Measurements from ENCODE around the gene SLC22A31. TPM values are rescaled to one million over a fixed set of nuclear protein-coding genes. Genes with fewer than 3 reads are reported as not detected.

The SLC22A31 gene
- total and polyA plus RNA-seq, 9 of the 15 experiments (the other 6 are each of a cell fraction or from before 2014, with no cell fraction given), result 0.29 to 2.2 (median 0.47) TPM; not detected in 3

DNA sequence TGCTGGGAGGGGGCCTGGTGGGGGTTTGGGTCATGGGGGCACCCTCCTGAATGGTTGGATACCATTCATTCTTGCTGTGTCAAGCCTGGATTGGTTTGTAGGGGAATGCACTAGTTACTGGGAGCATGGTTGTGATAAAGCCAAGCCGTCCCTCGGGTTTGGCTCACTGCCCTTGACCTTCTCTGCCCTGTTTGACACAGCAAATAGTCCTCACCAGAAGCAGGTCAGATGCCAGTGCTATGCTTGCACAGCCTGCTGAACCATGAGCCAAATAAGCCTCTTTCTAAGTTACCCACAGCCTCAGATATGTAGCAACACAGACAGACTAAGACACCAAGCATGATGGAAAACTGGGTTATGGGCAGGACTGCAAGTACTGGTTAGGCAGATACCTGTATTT, 31.8 kb upstream of the SLC22A31 start:
- ATAC-seq (no peak), DNase-seq (ENCODE audit: extremely low read depth in 1 of 4, low spot score in 3 of 4) (no peak), FAIRE-seq (no peak)
- Histone ChIP-seq H3K36me3 (ENCODE audit: control insufficient read depth, insufficient read depth, low read length) (peaks cover 69% of the 10 kb centered on the region), H3K79me2 (ENCODE audit: control insufficient read depth, insufficient read depth, low read length) (no peaks in the 10 kb centered on the region), H3K4me1 (replicated peaks in 1 of 2; ENCODE audit: control insufficient read depth in 2 of 2, insufficient read depth in 2 of 2, low read length in 2 of 2) (no peaks in the 10 kb centered on the region), H3K9me3 (replicated peaks; ENCODE audit: control insufficient read depth, insufficient read depth, low read depth, low read length) (peaks cover 53% of the 10 kb centered on the region), H3K9ac (ENCODE audit: insufficient read depth in 1 of 2, low read depth in 2 of 2, low read length in 2 of 2) (no peak overlapping the region), H3K27ac (ENCODE audit: extremely low read depth, low read depth, low read length) (no peak overlapping the region), H3K27me3 (ENCODE audit: control insufficient read depth in 2 of 2, insufficient read depth in 2 of 2, low read length in 2 of 2) (no peaks in the 10 kb centered on the region), H3K4me2 (ENCODE audit: insufficient read depth, low read length) (no peak overlapping the region), H2AFZ (ENCODE audit: low read depth, low read length) (no peak overlapping the region), H4K20me1 (replicated peaks; ENCODE audit: control insufficient read depth, insufficient read depth, low read length) (no peaks in the 10 kb centered on the region), H3K4me3 (no peak overlapping the region), H3K9me1 (ENCODE audit: control insufficient read depth, insufficient read depth, low read length) (no peaks in the 10 kb centered on the region)
- ChIA-PET POLR2A (no interaction called here), CTCF (ENCODE audit: low intra/inter-chr PET ratio) (no interaction called here)
- 94% methylated on average over 2 of the region's 2 CpGs for WGBS (ENCODE audit: insufficient coverage, low coverage, missing lambda C conversion rate)
- intact Hi-C loops (cut with micrococcal nuclease) (no loop called here), in situ Hi-C loops (cut with MboI) (no loop called here)
- no peak for TF ChIP-seq ELF2 (CRISPR knock-in tag; IDR thresholded peaks at IDR 0.05)
- BruUV-seq (replicated peaks), result no TSS peak

DNA sequence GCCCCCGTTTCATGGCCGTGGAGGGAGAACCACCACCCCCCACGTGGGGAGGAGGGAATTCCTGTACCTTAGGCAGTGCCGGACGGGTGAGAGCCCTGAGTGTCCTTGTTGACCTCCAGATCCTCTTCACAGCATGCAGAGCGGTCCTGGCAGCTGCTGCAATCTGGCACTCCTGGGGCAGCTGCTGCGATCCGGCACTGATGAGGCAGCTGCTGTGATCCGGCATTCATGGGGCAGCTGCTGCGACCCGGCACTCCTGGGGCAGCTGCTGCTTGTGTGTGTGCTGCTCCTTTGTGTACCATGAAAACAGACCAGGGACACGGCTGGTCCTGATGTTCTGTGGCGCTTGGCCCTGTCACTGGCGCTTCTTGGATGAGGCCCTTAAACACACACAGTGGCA, 29.9 kb upstream of the SLC22A31 start:
- H3K9me3 ChIP-seq (replicated peaks; ENCODE audit: control insufficient read depth, insufficient read depth, low read depth, low read length), result peaks cover 62% of the 10 kb centered on the region
- in situ Hi-C loops (cut with MboI), result no loop called here
- CTCF ChIA-PET (ENCODE audit: low intra/inter-chr PET ratio), result no interaction called here
- no peak overlapping the region for H2AFZ ChIP-seq (ENCODE audit: low read depth, low read length)
- no peak for FAIRE-seq
- H3K4me1 ChIP-seq (replicated peaks in 1 of 2; ENCODE audit: control insufficient read depth in 2 of 2, insufficient read depth in 2 of 2, low read length in 2 of 2), result no peaks in the 10 kb centered on the region
- no peak overlapping the region for H3K4me3 ChIP-seq
- no TSS peak for BruUV-seq (replicated peaks)
- no peak for ATAC-seq
- H3K9ac ChIP-seq (ENCODE audit: insufficient read depth in 1 of 2, low read depth in 2 of 2, low read length in 2 of 2), result no peak overlapping the region
- WGBS (ENCODE audit: insufficient coverage, low coverage, missing lambda C conversion rate), result 97% methylated on average over 14 of the region's 14 CpGs
- intact Hi-C loops (cut with micrococcal nuclease), result no loop called here
- no peak for DNase-seq (ENCODE audit: extremely low read depth in 1 of 4, low spot score in 3 of 4)
- no peaks in the 10 kb centered on the region for H4K20me1 ChIP-seq (replicated peaks; ENCODE audit: control insufficient read depth, insufficient read depth, low read length)
- TF ChIP-seq CREM (IDR thresholded peaks at IDR 0.05; ENCODE audit: low read depth) (no peak), ZNF586 (CRISPR knock-in tag; conservative IDR thresholded peaks at IDR 0.05) (no peak), ZNF699 (CRISPR knock-in tag; IDR thresholded peaks at IDR 0.05; ENCODE audit: insufficient replicate concordance) (no peak), ZNF175 (CRISPR knock-in tag; IDR thresholded peaks at IDR 0.05; ENCODE audit: low read depth) (no peak), PTTG1 (tag; IDR thresholded peaks at IDR 0.05; ENCODE audit: low read depth) (no peak), ZNF124 (CRISPR knock-in tag; IDR thresholded peaks at IDR 0.05) (no peak)
- TF ChIP-seq, protein P1, sequence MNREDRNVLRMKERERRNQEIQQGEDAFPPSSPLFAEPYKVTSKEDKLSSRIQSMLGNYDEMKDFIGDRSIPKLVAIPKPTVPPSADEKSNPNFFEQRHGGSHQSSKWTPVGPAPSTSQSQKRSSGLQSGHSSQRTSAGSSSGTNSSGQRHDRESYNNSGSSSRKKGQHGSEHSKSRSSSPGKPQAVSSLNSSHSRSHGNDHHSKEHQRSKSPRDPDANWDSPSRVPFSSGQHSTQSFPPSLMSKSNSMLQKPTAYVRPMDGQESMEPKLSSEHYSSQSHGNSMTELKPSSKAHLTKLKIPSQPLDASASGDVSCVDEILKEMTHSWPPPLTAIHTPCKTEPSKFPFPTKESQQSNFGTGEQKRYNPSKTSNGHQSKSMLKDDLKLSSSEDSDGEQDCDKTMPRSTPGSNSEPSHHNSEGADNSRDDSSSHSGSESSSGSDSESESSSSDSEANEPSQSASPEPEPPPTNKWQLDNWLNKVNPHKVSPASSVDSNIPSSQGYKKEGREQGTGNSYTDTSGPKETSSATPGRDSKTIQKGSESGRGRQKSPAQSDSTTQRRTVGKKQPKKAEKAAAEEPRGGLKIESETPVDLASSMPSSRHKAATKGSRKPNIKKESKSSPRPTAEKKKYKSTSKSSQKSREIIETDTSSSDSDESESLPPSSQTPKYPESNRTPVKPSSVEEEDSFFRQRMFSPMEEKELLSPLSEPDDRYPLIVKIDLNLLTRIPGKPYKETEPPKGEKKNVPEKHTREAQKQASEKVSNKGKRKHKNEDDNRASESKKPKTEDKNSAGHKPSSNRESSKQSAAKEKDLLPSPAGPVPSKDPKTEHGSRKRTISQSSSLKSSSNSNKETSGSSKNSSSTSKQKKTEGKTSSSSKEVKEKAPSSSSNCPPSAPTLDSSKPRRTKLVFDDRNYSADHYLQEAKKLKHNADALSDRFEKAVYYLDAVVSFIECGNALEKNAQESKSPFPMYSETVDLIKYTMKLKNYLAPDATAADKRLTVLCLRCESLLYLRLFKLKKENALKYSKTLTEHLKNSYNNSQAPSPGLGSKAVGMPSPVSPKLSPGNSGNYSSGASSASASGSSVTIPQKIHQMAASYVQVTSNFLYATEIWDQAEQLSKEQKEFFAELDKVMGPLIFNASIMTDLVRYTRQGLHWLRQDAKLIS (CRISPR knock-in tag; IDR thresholded peaks at IDR 0.05), result no peak
- POLR2A ChIA-PET, result no interaction called here
- peaks cover 84% of the 10 kb centered on the region for H3K36me3 ChIP-seq (ENCODE audit: control insufficient read depth, insufficient read depth, low read length)
- no peaks in the 10 kb centered on the region for H3K79me2 ChIP-seq (ENCODE audit: control insufficient read depth, insufficient read depth, low read length)
- no peaks in the 10 kb centered on the region for H3K27me3 ChIP-seq (ENCODE audit: control insufficient read depth in 2 of 2, insufficient read depth in 2 of 2, low read length in 2 of 2)
- H3K9me1 ChIP-seq (ENCODE audit: control insufficient read depth, insufficient read depth, low read length), result no peaks in the 10 kb centered on the region
- H3K4me2 ChIP-seq (ENCODE audit: insufficient read depth, low read length), result no peak overlapping the region
- H3K27ac ChIP-seq (ENCODE audit: extremely low read depth, low read depth, low read length), result no peak overlapping the region
